GM13976 (cell line): ENCODE measurements around the gene DGKD.

ENCODE experiments used
- DNase-seq: peaks from one replicate; pipeline ENCODE4 v3.0.0; 2012; ENCODE audit warnings: low spot score
- CTCF ChIP-seq: IDR thresholded peaks from 2 replicates; pipeline ENCODE4 v1.5.1; 2012; ENCODE audit warnings: borderline replicate concordance, mild to moderate bottlenecking; ENCODE audit not compliant: insufficient read depth; ENCODE audit errors: extremely low read depth, missing control alignments, control extremely low read depth
- in situ Hi-C: fragments of 300-500 bp; cut with MboI; formaldehyde crosslinking; loops from one replicate; pipeline ENCODE4 v1.12.0; 2022; ENCODE audit warnings: low sequenced_read_pairs, mixed read lengths, inconsistent platforms; ENCODE audit not compliant: unreplicated experiment

DGKD gene

GRCh38 chr2:233416706-233417105, 62.4 kb downstream of the DGKD start:
- DNase-seq, result no peak
- no peak for TF ChIP-seq CTCF
- in situ Hi-C loops, result no loop called here

- in situ Hi-C loops, result no loop called here
- no peak for TF ChIP-seq CTCF
Measured at GRCh38 chr2:233417282-233417681, 63.0 kb downstream of the DGKD start.

GRCh38 chr2:233418052-233418760, 63.9 kb downstream of the DGKD start:
- DNase-seq, result no peak
- in situ Hi-C loops, result no loop called here
- no peak for TF ChIP-seq CTCF

More at GRCh38 chr2:233417282-233417681, 63.0 kb downstream of the DGKD start:
- no peak for DNase-seq

GRCh38 chr2:233418761-233419546, 64.7 kb downstream of the DGKD start:
- TF ChIP-seq CTCF, result no peak
- in situ Hi-C loops, result no loop called here
- peak; percentile 65 for DNase-seq

- in situ Hi-C loops, result no loop called here
- peak; percentile 62 for DNase-seq
- TF ChIP-seq CTCF, result no peak
Measured at GRCh38 chr2:233419602-233420391, 65.5 kb downstream of the DGKD start.

GRCh38 chr2:233421091-233421816, 67.0 kb downstream of the DGKD start:
- TF ChIP-seq CTCF, result no peak
- no peak for DNase-seq
- in situ Hi-C loops, result no loop called here
